Thyroid gland (tissue), 4 donors: ENCODE measurements around the gene PLBD1.

Experiments
- POLR2A ChIP-seq, 2 donors: fragments of 450-650 bp; IDR thresholded peaks; one replicate each; pipeline ENCODE4 v1.6.1; 2017; ENCODE audit warnings: antibody characterized with exemption in 2 of 2, mild to moderate bottlenecking in 2 of 2, moderate library complexity in 1 of 2
- TF ChIP-seq, protein P1 (sequence below), 6 experiments: fragments of 200-600 bp in 3 of 6; fragments of 450-650 bp in 3 of 6; sonication (generic) in 3 of 6; IDR thresholded peaks; one replicate each; pipeline ENCODE4 v1.5.1; 2016 to 2019; ENCODE audit warnings: antibody characterized with exemption in 6 of 6, mild to moderate bottlenecking in 2 of 6, inconsistent platforms in 1 of 6, moderate library complexity in 1 of 6

DNA sequence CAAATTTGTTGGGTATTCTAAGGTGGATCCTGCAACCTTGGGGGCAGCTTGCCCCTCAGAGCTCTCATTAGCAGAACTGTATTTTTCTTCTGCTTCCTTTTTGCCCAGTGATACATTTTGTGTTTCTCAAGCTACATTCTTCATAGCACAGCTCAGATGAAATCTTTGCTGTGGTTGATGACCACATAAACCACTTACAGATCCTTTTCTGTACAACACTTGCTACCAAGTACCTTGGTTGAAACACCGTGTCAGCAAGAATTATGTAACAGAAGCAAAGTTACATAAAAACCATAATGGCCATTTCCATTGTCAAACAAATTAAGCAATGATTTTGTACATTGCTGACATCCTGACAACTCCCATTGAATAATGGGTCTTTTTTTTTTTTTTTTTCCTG is 9.7 kb upstream of the PLBD1 start:
- TF ChIP-seq, protein P1, sequence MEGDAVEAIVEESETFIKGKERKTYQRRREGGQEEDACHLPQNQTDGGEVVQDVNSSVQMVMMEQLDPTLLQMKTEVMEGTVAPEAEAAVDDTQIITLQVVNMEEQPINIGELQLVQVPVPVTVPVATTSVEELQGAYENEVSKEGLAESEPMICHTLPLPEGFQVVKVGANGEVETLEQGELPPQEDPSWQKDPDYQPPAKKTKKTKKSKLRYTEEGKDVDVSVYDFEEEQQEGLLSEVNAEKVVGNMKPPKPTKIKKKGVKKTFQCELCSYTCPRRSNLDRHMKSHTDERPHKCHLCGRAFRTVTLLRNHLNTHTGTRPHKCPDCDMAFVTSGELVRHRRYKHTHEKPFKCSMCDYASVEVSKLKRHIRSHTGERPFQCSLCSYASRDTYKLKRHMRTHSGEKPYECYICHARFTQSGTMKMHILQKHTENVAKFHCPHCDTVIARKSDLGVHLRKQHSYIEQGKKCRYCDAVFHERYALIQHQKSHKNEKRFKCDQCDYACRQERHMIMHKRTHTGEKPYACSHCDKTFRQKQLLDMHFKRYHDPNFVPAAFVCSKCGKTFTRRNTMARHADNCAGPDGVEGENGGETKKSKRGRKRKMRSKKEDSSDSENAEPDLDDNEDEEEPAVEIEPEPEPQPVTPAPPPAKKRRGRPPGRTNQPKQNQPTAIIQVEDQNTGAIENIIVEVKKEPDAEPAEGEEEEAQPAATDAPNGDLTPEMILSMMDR (IDR thresholded peaks at IDR 0.05) = no peak
- no peak for TF ChIP-seq POLR2A (IDR thresholded peaks at IDR 0.05)
